Endometrium (tissue), 2 donors: ENCODE data around the gene CPHXL.

ENCODE experiments used
- FAIRE-seq: peaks from 2 replicates; lab custom pipeline; 2012; peaks lifted over from hg19 to GRCh38; lab: Jason Lieb, UNC
- donor health status: control.
- donor health status: control.

CPHXL gene

DNA sequence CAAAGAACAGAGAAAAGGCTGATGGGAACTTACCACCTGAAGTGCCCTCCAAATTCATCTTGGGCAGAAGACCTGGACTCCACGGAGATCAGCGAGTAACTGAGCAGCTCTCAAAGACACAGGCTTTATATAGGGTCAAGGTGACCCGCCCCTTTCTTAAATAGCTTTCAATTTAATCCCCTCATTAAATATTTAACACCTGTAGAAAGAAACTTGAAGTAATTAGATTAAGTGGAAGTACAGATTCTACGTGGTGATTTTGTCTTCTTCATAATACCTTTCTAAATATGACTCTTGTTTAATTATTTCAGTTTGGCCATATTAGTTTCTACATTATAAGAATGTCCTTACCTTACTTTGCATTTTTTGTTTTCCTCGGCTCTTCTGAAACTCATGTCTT lies 24.9 kb downstream of the CPHXL start, which contains the start of gene DUXB:
Gene DUXB (minus strand): TSS at position 101 of the 400 bp plus-strand sequence. CDS start 43 bp downstream, at position 58.
- FAIRE-seq, result no peak

DNA sequence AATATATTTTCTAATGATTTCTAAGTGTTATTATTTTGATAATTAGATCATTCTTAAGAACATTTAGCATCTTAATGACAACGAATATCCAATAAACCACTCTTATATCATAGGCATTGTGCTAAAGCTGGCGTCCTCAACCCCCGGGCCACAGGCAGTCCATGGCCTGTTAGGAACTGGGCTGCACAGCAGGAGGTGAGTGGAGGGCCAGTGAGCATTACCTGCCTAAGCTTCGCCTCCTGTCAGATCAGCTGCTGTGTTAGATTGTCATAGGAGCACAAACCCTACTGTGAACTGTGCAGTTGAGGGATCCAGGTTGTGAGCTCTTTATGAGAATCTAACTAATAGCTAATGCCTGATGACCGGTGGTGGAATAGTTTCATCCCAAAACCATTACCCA lies 28.7 kb downstream of the CPHXL start:
- no peak for FAIRE-seq

DNA sequence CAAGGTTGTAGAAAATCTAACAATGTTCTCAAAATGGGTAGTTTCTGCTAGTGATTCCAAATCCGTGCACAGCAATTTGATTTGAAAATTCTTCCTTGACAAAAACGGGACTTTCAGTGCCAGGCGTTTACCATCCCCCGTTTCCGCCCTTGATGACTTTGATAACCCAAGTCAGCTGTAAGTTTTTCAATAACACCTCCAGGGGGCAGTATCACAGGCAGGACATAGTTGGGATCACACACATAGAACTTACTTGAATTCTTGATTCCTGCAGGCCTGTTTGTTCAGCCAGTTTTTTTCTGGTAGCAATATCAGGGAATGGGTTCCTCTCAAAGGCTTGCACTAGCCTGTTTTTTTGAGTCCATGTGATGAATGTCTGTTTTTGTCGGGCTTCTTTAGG lies 30.6 kb downstream of the CPHXL start:
- FAIRE-seq, result no peak

DNA sequence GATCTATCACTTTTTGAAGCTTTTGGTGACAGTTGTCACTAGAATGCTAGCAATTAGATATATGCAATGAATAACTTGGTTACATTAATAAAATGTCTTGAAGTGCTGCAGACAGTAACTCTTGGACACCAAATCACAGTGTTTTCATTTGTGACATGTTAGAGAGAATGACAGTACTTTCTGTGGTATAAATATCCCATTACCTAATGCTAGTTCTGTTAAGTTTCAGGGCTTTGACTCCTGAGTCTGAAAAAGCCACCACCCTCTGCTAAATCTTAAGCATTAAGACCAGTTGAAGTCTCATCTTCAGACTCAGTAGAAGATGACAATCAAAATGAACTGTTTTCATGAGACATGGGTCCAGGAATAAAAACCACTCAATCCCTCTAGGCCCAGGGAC lies 38.9 kb downstream of the CPHXL start:
- FAIRE-seq, result no peak

DNA sequence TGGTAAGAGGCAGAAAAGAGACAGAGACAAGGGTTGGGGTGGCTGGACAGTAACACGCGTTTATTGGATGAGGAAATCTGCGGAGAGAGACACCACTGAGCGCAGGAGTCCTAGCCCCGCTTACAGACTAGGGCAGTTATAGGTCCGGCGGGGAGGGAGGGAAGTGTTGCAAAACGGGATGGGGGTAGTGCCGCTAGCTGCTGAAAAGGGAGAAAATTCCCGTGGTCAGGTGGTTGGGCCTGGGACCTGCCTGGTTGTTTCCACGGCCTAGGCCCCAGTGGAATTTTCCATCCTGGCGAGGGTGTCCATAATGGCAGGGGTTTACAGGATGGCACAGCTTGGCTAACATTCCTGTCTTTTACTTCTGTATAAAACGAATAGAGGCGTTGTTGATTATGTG lies 44.0 kb downstream of the CPHXL start:
- FAIRE-seq, result no peak

DNA sequence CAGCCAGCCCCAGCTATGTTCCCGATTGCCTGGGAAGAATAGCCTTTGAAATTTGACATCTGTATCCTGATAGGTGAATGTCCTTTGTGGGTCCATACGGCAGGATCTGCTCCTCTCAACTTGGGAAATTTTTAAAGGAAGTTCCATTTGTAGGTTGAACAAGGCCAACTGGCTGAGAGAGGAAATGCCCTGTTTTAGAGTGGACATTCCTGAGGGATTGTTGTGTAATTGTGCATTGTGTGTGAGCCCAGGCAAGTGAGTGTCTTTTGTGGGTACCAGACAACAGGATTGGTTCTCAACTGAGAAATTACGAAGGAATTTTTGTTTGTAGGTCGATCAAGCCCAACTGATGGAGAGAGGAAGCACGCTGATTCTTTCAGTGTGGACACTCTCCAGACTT lies 46.9 kb downstream of the CPHXL start:
- FAIRE-seq, result no peak

DNA sequence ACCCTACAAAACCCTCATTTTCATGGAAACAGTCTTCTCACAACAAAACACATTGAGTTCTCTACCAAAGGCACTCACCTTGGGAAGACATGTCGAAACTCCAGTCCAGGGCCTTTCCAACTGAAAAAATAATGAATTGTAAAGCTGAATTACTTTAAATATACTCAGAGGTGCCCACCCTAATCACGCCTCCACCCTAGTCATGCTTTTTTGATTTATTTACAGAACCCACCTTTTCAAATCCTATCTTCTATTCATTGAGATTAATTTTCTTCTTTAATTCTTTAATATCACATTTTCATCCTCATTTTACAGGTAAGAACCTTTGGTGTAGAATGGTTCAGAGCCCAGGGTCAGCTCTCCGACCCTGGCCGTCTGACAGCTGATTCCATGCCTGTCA lies 49.4 kb downstream of the CPHXL start, which contains the start of gene CPHXL2:
Gene CPHXL2 (minus strand): TSS at position 101 of the 400 bp plus-strand sequence. CDS start 10 bp downstream, at position 91.
- FAIRE-seq, result no peak

DNA sequence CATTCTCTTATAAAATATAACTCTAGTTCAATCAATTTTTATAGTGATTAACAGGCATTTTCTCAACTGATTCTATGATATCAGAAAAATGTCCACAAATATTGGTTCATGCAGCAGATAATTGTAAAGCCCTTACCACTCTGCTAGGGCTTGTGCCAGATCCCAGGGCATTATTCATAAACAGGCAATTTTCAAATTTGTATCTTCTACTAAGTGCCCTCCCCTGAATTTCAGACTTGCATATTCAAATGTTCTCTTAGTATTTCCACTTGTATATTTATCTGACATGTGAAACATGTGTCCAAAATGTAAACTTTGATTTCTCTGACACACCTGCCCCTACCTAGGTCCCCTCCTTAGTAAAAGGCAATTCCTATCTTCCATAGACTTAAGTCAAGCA lies 58.8 kb downstream of the CPHXL start:
- FAIRE-seq, result no peak
